D721Med (cell line): ENCODE data around the gene ELAVL3.
"Not testable (repeated sequence)": the region's sequence is repeated elsewhere in the genome, so short reads cannot be mapped to it uniquely, and the experiment has no call there.

Experiments
- DNase-seq: peaks from one replicate; pipeline ENCODE4 v3.0.0; 2011; ENCODE audit warnings: low spot score; ENCODE audit not compliant: insufficient read length
- FAIRE-seq: peaks from 2 replicates; lab custom pipeline; 2011; peaks lifted over from hg19 to GRCh38; lab: Jason Lieb, UNC
- CTCF ChIP-seq: IDR thresholded peaks from 2 replicates; pipeline ENCODE4 v1.5.1; 2012; ENCODE audit warnings: mild to moderate bottlenecking, control low read depth; ENCODE audit not compliant: insufficient read depth; ENCODE audit errors: missing control alignments

ELAVL3 gene

GRCh38 chr19:11464333-11465265 lies 16.2 kb downstream of the ELAVL3 start:
- DNase-seq (no peak), FAIRE-seq (no peak)
- TF ChIP-seq CTCF, result no peak

DNA sequence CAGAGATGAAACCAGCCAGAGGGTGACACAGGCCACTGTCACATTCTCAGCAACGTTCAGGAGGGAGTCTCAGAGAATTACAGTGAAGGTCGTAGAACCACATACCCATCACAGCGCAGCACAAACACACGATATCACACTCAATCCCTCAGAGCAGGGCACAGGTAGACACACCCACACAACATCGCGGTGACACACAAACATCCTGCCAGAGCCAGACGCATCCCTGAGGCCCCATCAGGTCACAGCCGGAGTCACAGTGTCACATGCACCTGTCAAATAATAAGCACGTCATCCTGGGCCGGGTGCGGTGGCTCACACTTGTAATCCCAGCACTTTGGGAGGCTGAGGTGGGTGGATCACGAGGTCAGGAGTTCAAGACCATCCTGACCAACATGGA lies 17.5 kb downstream of the ELAVL3 start:
- DNase-seq (no peak), FAIRE-seq (no peak)
- no peak for TF ChIP-seq CTCF

DNA sequence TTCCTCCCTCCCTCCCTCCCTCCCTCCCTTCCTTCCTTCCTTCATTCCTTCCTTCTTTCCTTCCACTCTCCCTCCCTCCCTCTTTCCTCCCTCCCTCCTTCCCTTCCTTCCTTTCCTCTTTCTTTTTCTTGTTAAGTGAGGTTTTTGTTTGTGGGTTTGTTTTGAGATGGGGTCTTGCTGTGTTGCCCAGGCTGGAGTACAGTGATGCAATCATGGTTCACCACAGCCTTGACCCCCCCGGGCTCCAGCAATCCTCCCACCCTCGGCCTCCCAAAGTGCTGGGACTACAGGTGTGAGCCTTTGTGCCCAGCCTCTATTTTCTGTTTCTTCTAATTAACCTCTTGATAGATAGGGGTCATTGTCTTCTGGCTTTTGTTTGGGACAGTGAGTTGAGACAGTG lies 19.4 kb downstream of the ELAVL3 start:
- no peak for DNase-seq
- TF ChIP-seq CTCF, result no peak
- no peak for FAIRE-seq

GRCh38 chr19:11460207-11460606 lies 20.6 kb downstream of the ELAVL3 start:
- TF ChIP-seq CTCF, result peak; percentile 27
- FAIRE-seq (no peak), DNase-seq (no peak)

DNA sequence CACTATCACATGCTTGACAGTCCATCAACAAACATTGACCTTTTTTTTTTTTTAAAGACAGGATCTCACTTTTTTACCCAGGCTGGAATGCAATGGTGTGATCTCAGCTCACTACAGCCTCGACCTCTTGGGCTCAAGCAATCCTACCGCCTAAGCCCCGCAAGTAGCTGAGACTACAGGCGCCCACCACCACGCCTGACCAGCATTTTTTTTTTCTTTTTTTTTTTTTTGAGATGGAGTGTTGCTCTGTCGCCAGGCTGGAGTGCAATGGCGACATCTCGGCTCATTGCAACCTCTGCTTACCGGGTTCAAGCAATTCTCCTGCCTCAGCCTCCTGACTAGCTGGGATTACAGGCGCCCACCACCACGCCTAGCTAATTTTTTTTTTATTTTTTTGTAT lies 21.9 kb downstream of the ELAVL3 start:
- FAIRE-seq, DNase-seq: not testable (repeated sequence)

GRCh38 chr19:11458236-11458900 lies 22.5 kb downstream of the ELAVL3 start:
- FAIRE-seq (no peak), DNase-seq (no peak)
- no peak for TF ChIP-seq CTCF

GRCh38 chr19:11457831-11458230 lies 23.0 kb downstream of the ELAVL3 start:
- TF ChIP-seq CTCF, result no peak
- no peak for FAIRE-seq
- DNase-seq, result no peak
